ENCODE measurements around the gene SLC5A12.
"Not testable (repeated sequence)": the region's sequence is repeated elsewhere in the genome, so short reads cannot be mapped to it uniquely, and the experiment has no call there.

The SLC5A12 gene

GRCh38 chr11:26651916-26652315, 69.9 kb downstream of the SLC5A12 start:
- DNase-seq (ENCODE audit: low read depth), result no peak

GRCh38 chr11:26649884-26650283, 72.0 kb downstream of the SLC5A12 start:
- no peak for DNase-seq (ENCODE audit: low read depth)

- DNase-seq (ENCODE audit: low read depth), result not testable (repeated sequence)
Measured at GRCh38 chr11:26643314-26643713, 78.5 kb downstream of the SLC5A12 start.

- no peak for DNase-seq (ENCODE audit: low read depth)
Measured at GRCh38 chr11:26632691-26633159, 89.1 kb downstream of the SLC5A12 start.

GRCh38 chr11:26626346-26626745, 95.5 kb downstream of the SLC5A12 start:
- DNase-seq (ENCODE audit: low read depth), result no peak

- no peak for DNase-seq (ENCODE audit: low read depth)
Measured at GRCh38 chr11:26623076-26623659, 98.7 kb downstream of the SLC5A12 start.

GRCh38 chr11:26622181-26622580, 99.7 kb downstream of the SLC5A12 start:
- DNase-seq (ENCODE audit: low read depth), result no peak

- no peak for DNase-seq (ENCODE audit: low read depth)
Measured at GRCh38 chr11:26621132-26621531, 100.7 kb downstream of the SLC5A12 start.

GRCh38 chr11:26620282-26621045, 101.4 kb downstream of the SLC5A12 start:
- DNase-seq (ENCODE audit: low read depth), result no peak

- DNase-seq (ENCODE audit: low read depth), result no peak
Measured at GRCh38 chr11:26618441-26618840, 103.4 kb downstream of the SLC5A12 start.

All from stimulated activated CD8-positive, alpha-beta memory T cell treated with anti-CD3 and anti-CD28 coated beads, Interleukin-7, amount 100 ng/mL, for 24 hours (primary cell).